H1 (cell line): Measurements from ENCODE around the gene NR3C2. TPM values are rescaled to one million over a fixed set of nuclear protein-coding genes. Genes with fewer than 3 reads are reported as not detected.

ENCODE experiments used
- ATF3 ChIP-seq: IDR thresholded peaks from 2 replicates; pipeline ENCODE4 v1.6.1; 2011; ENCODE audit warnings: low read depth, mild to moderate bottlenecking, low read length; ENCODE audit not compliant: insufficient read depth
- CBX8 ChIP-seq: fragments of 300-800, 300-1000 bp; sonication (generic); IDR thresholded peaks from 2 replicates; pipeline ENCODE4 v1.7.1; 2016; ENCODE audit warnings: low read depth, low read length, borderline replicate concordance
- CHD1 ChIP-seq: IDR thresholded peaks from 2 replicates; pipeline ENCODE4 v1.6.1; 2012; ENCODE audit warnings: low read depth, low read length, improper control_type of control experiment
- CHD7 ChIP-seq: fragments of 300-600 bp; sonication (generic); IDR thresholded peaks from 2 replicates; pipeline ENCODE4 v1.7.1; 2012; ENCODE audit warnings: low read length, moderate library complexity, mild to moderate bottlenecking, inconsistent platforms; ENCODE audit not compliant: insufficient replicate concordance
- EP300 ChIP-seq, 2 experiments: IDR thresholded peaks; 1 replicate in 1 of 2; 2 replicates in 1 of 2; pipeline ENCODE4 v1.6.1; 2011 to 2012; ENCODE audit warnings: low read depth in 2 of 2, low read length in 2 of 2, mild to moderate bottlenecking in 2 of 2, borderline replicate concordance in 1 of 2, inconsistent platforms in 1 of 2, moderate library complexity in 1 of 2
- GABPA ChIP-seq: IDR thresholded peaks from 2 replicates; pipeline ENCODE4 v1.6.1; 2011; ENCODE audit warnings: mild to moderate bottlenecking, low read length, moderate library complexity, borderline replicate concordance; ENCODE audit not compliant: insufficient read depth
- HDAC2 ChIP-seq, 2 experiments: fragments of 300-600 bp in 1 of 2; sonication (generic) in 1 of 2; IDR thresholded peaks; 2 replicates each; pipeline ENCODE4 v1.6.1; 2011 to 2012; ENCODE audit warnings: low read depth in 2 of 2, low read length in 2 of 2, mild to moderate bottlenecking in 2 of 2, moderate library complexity in 2 of 2, borderline replicate concordance in 1 of 2, inconsistent platforms in 1 of 2
- MAFK ChIP-seq: IDR thresholded peaks from 2 replicates; pipeline ENCODE4 v1.6.1; 2012; ENCODE audit warnings: low read depth, mild to moderate bottlenecking, improper control_type of control experiment, low read length
- RAD21 ChIP-seq, 2 experiments: IDR thresholded peaks in 1 of 2; conservative IDR thresholded peaks in 1 of 2; 2 replicates each; pipeline ENCODE4 v1.6.1; 2011; ENCODE audit warnings: low read depth in 2 of 2, low read length in 2 of 2, improper control_type of control experiment in 1 of 2, inconsistent platforms in 1 of 2, mild to moderate bottlenecking in 1 of 2, moderate library complexity in 1 of 2
- TBP ChIP-seq: IDR thresholded peaks from 2 replicates; pipeline ENCODE4 v1.6.1; 2011; ENCODE audit warnings: low read depth, low read length, improper control_type of control experiment
- polyA plus RNA-seq, 7 experiments: library from polyadenylated mRNA; depleted of rRNA in 3 of 7; stranded (reverse) in 5 of 7; unstranded in 2 of 7; fragments of >200 nt in 5 of 7; fragments of 200-250 nt in 2 of 7; gene quantifications; 1 replicate in 5 of 7; 2 replicates in 1 of 7; 4 replicates in 1 of 7; pipeline versions ENCODE4 v1.2.1 to v1.2.3, GENCODE V29; 2011 to 2013; ENCODE audit warnings: missing spikeins in 2 of 7, mixed read lengths in 2 of 7
- total RNA-seq: library from RNA; stranded (reverse); fragmentation: NEBNext Ultra II Directional; extraction: Animal tissue kit (Norgen Biotek cat#: 25700); gene quantifications from 2 replicates; pipeline ENCODE4 v1.2.1, GENCODE V29; 2021

NR3C2 gene
- total and polyA plus RNA-seq, 2 of the 8 experiments (the other 6 are each of a cell fraction or from before 2014, with no cell fraction given): 0.80 to 3.9 TPM

GRCh38 chr4:148243837-148244236 lies 198.4 kb downstream of the NR3C2 start (continued):
- TF ChIP-seq CHD7: no peak
- TF ChIP-seq CBX8: no peak
- no peak for TF ChIP-seq EP300 (IDR thresholded peaks at IDR 0.05; ENCODE audit: borderline replicate concordance in 1 of 2, low read depth in 2 of 2, low read length in 2 of 2)
- TF ChIP-seq TBP: no peak
- no peak for TF ChIP-seq CHD1
- TF ChIP-seq RAD21 (IDR thresholded peaks at IDR 0.05 in 1 of 2, conservative IDR thresholded peaks at IDR 0.05 in 1 of 2; ENCODE audit: low read depth in 2 of 2, low read length in 2 of 2): no peak
- TF ChIP-seq MAFK: no peak
- no peak for TF ChIP-seq HDAC2 (IDR thresholded peaks at IDR 0.05; ENCODE audit: borderline replicate concordance in 1 of 2, low read depth in 2 of 2, low read length in 2 of 2)
- TF ChIP-seq GABPA: no peak
- TF ChIP-seq ATF3: no peak
